ENCODE results near the gene AGO4. TPM values are rescaled to one million over a fixed set of nuclear protein-coding genes. Genes with fewer than 3 reads are reported as not detected.
A peak's percentile ranks its signal among the peaks of the same experiment; 100 is the strongest.
"Not testable (repeated sequence)": the region's sequence is repeated elsewhere in the genome, so short reads cannot be mapped to it uniquely, and the experiment has no call there.

The AGO4 gene
- total RNA-seq, 6 donors from 2014 or later, result 18.6 to 32.5 (median 26.1) TPM

GRCh38 chr1:35769188-35769758, 38.5 kb upstream of the AGO4 start:
- peak; percentile 23 to 65 for TF ChIP-seq POLR2AphosphoS5 (IDR thresholded peaks at IDR 0.05)
- TF ChIP-seq EP300 (IDR thresholded peaks at IDR 0.05), result no peak
- peak in 2 of 4 donors; percentile 14 to 72 for TF ChIP-seq POLR2A (IDR thresholded peaks at IDR 0.05)
- TF ChIP-seq, protein P1, sequence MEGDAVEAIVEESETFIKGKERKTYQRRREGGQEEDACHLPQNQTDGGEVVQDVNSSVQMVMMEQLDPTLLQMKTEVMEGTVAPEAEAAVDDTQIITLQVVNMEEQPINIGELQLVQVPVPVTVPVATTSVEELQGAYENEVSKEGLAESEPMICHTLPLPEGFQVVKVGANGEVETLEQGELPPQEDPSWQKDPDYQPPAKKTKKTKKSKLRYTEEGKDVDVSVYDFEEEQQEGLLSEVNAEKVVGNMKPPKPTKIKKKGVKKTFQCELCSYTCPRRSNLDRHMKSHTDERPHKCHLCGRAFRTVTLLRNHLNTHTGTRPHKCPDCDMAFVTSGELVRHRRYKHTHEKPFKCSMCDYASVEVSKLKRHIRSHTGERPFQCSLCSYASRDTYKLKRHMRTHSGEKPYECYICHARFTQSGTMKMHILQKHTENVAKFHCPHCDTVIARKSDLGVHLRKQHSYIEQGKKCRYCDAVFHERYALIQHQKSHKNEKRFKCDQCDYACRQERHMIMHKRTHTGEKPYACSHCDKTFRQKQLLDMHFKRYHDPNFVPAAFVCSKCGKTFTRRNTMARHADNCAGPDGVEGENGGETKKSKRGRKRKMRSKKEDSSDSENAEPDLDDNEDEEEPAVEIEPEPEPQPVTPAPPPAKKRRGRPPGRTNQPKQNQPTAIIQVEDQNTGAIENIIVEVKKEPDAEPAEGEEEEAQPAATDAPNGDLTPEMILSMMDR (IDR thresholded peaks at IDR 0.05), result peak in 2 of 6 experiments; percentile 9 to 34
- DNase-seq (peak; percentile 86 to 94), ATAC-seq (ENCODE audit: low FRiP score in 2 of 2) (peak; percentile 92 to 97)
- Histone ChIP-seq H3K27ac (peak overlapping the region; percentile 69 to 85 (median 80)), H3K4me1 (peaks cover 2 to 10% (median 7%) of the 10 kb centered on the region in 4 donors), H3K9me3 (no peaks in the 10 kb centered on the region), H3K4me3 (peak overlapping the region; percentile 81 to 90 (median 85)), H3K27me3 (no peaks in the 10 kb centered on the region), H3K36me3 (no peaks in the 10 kb centered on the region)
- WGBS, 2 donors, result 0% methylated on average over 27 of the region's 58 CpGs

DNA sequence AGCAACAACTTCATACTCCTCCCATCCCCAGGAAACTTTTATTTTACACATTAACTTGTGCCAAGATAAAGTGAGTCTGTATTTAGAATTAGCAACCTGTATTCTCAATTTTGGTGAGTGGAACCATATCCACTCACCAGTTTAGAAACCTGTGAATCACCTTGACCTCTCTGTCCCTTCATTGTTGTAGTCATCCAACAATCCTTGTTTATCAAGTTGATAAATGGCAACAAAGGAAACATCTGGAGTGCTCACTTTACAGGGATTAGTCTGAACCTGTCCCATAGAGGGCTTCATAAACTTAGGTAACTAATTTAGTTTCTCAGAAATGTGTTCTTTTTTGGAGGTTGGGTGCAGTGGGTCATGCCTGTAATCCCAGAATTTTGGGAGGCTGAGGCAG, 34.1 kb upstream of the AGO4 start:
- Histone ChIP-seq H3K9me3 (no peaks in the 10 kb centered on the region), H3K4me1 (peaks cover 2 to 8% (median 5%) of the 10 kb centered on the region in 4 donors), H3K36me3 (no peaks in the 10 kb centered on the region), H3K27me3 (no peaks in the 10 kb centered on the region), H3K4me3 (no peak overlapping the region), H3K27ac (no peak overlapping the region)
- ATAC-seq (ENCODE audit: low FRiP score in 2 of 2), result no peak
- TF ChIP-seq POLR2AphosphoS5 (IDR thresholded peaks at IDR 0.05) (no peak), POLR2A (IDR thresholded peaks at IDR 0.05) (no peak), EP300 (IDR thresholded peaks at IDR 0.05) (no peak)
- TF ChIP-seq, protein P1 (IDR thresholded peaks at IDR 0.05), result no peak
- no peak for DNase-seq

- H3K4me1 ChIP-seq, result not testable (repeated sequence)
Measured at GRCh38 chr1:35776172-35776571, 31.6 kb upstream of the AGO4 start.

DNA sequence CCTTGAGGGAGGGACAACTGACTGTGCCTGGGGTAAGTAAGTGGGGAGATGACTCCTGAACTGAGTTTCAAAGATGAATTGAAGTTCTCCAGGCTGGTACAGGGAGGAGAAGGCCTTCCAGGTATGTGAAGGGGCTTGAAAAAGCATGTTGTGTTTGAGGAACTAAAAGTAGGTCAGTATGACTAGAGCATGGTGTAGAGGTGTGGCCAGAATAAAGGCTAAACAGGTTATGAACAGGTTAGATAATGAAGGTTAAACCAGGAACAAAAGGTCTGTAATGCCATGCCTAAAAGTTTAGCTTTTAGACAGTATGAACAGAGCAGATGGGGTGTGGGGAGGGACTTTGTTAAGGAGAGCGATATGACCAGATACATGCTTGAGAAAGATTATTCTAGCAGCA, 30.7 kb upstream of the AGO4 start:
- DNase-seq, result no peak
- WGBS, 2 donors, result 94 to 100% methylated on average over 1 of the region's 1 CpG
- peaks cover 0 to 5% (median 0%) of the 10 kb centered on the region in 4 donors for H3K4me1 ChIP-seq
- no peak overlapping the region for H3K27ac ChIP-seq
- no peak overlapping the region for H3K4me3 ChIP-seq
- no peaks in the 10 kb centered on the region for H3K27me3 ChIP-seq
- ATAC-seq (ENCODE audit: low FRiP score in 2 of 2), result no peak
- TF ChIP-seq, protein P1 (IDR thresholded peaks at IDR 0.05), result no peak
- no peak for TF ChIP-seq EP300 (IDR thresholded peaks at IDR 0.05)
- TF ChIP-seq POLR2A (IDR thresholded peaks at IDR 0.05), result no peak
- TF ChIP-seq POLR2AphosphoS5 (IDR thresholded peaks at IDR 0.05), result no peak
- no peaks in the 10 kb centered on the region for H3K9me3 ChIP-seq
- H3K36me3 ChIP-seq, result no peaks in the 10 kb centered on the region

More at GRCh38 chr1:35776172-35776571, 31.6 kb upstream of the AGO4 start:
- H3K4me3 ChIP-seq; DNase-seq; H3K27me3 ChIP-seq; ATAC-seq (ENCODE audit: low FRiP score in 2 of 2); H3K9me3 ChIP-seq; H3K36me3 ChIP-seq; H3K27ac ChIP-seq: not testable (repeated sequence)
- WGBS, 2 donors, result 89 to 91% methylated on average over 6 of the region's 6 CpGs

DNA sequence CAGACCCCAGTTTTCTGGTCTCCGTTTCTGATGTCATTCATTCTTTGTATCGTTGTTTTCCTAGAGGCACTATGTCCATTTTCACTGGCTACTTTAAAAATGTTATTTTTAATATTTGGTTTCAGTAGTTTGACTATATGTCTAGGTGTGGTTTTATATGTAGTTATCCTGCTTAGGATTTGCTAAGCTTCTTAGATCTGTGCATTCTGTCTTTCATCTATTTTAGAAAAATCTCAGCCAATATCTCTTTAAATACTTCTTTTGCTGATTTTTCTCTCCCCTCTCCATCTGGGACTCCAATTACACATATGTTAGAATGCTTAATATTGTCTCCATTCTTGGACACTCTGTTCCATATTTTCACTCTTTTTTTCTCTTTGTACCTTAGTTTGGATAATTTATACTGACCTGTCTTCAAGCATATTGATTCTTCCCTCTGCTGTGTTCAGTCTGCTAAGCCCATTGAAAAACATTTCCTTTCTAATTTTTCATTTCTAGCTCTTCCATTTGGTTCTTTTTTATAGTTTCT, 24.7 kb upstream of the AGO4 start:
- DNase-seq, result no peak
- H3K27me3 ChIP-seq, result no peaks in the 10 kb centered on the region
- H3K4me3 ChIP-seq, result no peak overlapping the region
- no peaks in the 10 kb centered on the region for H3K9me3 ChIP-seq
- 84 to 95% methylated on average over 2 of the region's 2 CpGs for WGBS, 2 donors
- H3K27ac ChIP-seq, result no peak overlapping the region
- ATAC-seq (ENCODE audit: low FRiP score in 2 of 2), result no peak
- TF ChIP-seq POLR2AphosphoS5 (IDR thresholded peaks at IDR 0.05) (no peak), POLR2A (IDR thresholded peaks at IDR 0.05) (no peak), EP300 (IDR thresholded peaks at IDR 0.05) (no peak)
- TF ChIP-seq, protein P1 (IDR thresholded peaks at IDR 0.05), result no peak
- no peaks in the 10 kb centered on the region for H3K4me1 ChIP-seq
- no peaks in the 10 kb centered on the region for H3K36me3 ChIP-seq

DNA sequence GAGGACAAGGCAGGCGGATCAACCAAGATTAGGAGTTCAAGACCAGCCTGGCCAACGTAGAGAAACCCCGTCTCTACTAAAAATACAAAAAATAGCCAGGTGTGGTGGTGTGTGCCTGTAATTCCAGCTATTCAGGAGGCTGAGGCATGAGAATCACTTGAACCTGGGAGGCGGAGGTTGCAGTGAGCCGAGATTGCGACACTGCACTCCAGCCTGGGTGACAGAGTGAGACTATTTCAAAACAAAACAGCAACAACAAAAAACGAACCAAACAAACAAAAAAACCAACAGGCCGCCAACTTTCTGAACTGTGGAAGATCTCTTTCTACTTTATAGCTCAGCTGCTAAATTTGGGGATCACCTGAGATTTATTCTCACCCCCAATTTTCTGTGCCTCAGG, 23.5 kb upstream of the AGO4 start:
- H3K4me1 ChIP-seq; H3K36me3 ChIP-seq; H3K27ac ChIP-seq; H3K27me3 ChIP-seq; H3K4me3 ChIP-seq; DNase-seq; H3K9me3 ChIP-seq; ATAC-seq (ENCODE audit: low FRiP score in 2 of 2): not testable (repeated sequence)
- 81% methylated on average over 8 of the region's 8 CpGs for WGBS, 2 donors

All from upper lobe of left lung (tissue), 6 donors.